CD4-positive, alpha-beta T cell treated with Interleukin-15 for 4 hours (primary cell): ENCODE measurements around the gene OLIG1.

ENCODE experiments used
- DNase-seq: peaks from one replicate; pipeline ENCODE4 v3.0.0-alpha.2; 2020; ENCODE audit warnings: low spot score

OLIG1 gene

DNA sequence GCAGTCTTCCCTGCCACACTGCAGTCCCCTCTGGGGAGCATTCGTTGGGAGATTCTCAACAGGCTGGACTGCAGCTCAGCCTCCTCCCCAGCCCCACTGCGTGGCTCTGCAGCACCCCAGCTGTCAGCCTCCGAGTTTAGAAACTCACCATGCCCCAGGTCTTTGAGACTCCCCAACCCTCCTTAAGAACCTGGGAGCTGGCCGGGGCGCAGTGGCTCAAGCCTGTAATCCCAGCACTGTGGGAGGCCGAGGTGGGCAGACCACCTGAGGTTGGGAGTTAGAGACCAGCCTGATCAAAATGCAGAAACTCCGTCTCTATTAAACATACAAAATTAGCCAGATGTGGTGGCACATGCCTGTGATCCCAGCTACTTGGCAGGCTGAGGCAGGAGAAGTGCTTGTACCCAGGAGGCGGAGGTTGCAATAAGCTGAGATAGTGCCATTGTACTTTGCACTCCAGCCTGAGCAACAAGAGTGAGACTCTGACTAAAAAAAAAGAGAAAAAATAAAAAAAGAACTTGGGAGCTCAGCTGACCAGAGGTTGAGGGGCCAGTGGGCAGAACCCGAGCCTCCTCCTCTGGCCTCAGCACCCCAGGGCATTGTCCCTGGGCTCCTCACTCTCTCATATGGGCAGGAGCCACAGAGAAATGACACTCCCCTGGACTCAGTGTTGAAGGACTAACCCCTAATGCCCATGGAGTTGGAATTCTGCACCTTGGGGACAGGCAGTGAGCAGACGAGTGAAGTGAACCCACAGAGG lies 38.6 kb upstream of the OLIG1 start:
- DNase-seq = no peak

DNA sequence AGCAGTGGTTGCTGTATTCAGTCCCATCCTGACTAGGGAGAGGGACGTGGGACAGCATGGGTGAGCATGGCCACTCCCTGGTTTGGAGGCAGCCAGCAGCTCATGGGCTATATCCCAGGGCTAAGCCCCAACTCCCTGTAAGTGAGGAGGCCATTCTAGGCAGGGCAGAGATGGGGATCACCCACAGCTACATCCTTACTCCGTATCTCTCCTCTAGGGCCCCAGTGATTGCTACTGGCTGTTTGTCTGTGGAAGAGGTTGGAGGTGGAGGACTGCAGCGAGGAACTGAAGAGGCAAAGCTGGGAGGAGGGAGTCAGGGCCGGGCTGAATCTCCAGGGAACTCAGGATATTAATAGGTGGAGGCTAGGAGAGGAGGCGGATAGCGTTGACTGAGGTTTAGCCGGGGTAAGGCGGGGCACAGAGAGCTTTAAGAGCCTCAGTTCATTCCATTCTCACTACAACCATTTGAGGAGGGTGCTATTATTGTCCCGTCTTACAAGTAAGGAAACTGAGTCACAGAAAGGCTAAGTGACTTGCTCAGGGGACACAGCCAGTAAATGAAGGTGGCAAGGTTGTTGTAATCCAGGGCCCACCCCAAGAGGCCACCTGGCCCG lies 37.4 kb upstream of the OLIG1 start:
- DNase-seq = no peak

DNA sequence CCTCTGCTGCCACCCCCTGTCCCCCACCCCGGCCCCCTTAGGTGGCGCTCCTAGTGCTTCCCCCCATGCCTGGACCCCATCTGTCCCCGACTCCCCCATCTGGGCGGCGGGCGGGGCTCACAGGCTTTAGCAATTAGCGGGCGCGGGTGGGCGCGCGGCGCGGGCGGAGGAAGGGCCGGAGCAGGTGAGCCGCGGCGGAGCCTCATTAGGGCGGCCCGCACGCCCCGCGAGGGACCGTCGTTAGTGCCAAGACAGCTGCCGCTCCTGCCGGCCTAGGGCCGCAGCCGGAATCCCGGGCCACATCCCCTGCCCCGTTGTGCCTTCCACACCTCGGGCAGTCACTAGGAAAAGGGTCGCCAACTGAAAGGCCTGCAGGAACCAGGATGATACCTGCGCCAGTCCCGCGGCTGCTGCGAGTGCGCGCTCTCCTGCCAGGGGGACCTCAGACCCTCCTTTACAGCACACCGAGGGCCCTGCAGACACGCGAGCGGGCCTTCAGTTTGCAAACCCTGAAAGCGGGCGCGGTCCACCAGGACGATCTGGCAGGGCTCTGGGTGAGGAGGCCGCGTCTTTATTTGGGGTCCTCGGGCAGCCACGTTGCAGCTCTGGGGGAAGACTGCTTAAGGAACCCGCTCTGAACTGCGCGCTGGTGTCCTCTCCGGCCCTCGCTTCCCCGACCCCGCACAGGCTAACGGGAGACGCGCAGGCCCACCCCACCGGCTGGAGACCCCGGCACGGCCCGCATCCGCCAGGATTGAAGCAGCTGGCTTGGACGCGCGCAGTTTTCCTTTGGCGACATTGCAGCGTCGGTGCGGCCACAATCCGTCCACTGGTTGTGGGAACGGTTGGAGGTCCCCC lies 36.6 kb upstream of the OLIG1 start:
- DNase-seq = no peak

DNA sequence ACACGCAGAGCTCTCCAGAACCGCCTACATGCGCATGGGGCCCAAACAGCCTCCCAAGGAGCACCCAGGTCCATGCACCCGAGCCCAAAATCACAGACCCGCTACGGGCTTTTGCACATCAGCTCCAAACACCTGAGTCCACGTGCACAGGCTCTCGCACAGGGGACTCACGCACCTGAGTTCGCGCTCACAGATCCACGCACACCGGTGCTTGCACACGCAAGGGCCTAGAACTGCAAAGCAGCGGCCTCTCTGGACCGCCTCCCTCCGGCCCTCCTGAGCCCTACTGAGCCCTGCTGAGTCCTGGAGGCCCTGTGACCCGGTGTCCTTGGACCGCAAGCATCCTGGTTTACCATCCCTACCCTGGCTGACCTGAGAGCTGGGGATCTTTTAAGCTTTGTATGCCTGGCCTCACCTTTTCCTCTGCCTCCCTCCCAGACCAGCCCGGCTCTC lies 36.0 kb upstream of the OLIG1 start:
- DNase-seq = no peak

DNA sequence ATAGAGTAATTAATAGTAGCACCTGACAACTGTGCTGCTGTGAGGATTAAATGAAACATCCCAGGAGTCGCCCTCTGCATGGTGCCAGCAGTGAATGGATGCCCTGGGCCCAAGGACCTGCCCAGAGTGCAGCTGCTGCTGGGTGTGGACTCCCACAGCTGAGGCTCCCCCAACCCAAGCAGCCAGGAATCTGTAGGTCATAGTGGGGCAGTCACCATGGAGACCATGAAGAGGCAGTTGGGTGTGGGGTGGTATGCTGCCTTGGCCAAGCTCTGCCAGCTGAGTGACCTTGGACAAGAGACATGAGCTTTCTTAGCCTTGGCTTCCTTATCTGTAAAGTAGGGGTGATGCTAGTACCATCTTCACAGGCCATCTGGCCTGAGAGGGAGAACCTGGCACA lies 34.8 kb upstream of the OLIG1 start:
- no peak for DNase-seq

DNA sequence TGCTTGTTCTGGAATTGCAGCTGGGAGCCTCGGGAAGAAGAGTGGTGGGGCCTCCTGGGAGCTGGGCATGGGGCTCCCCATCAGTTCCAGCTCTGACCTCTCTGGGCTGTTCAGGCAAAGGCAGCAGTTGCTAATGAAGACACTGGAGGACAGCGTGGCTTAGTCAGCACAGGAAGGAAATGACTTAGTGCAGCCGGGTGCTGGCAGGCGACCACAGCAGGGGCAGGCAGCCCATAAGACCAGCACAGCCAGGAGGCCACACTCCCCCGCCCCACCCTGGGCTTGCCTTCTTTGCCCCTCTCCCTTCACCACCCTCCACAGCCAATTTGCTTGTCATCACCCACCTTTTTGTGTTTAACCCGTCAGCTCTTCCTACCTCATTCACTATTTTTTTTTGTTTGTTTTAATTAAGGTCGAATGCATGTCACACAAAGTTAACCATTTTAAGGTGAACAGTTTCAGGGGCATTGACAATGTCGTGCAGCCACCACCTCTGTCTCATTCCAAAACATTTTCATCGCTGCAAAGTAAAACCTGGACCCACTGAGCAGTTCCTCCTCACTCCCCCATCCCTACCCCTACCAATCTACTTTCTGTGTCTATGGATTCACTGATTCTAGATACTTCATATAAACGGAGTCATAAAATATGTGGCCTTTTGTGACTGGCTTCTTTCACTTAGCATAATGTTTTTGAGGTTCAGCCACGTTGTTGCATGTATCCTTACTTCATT lies 33.3 kb upstream of the OLIG1 start:
- peak; percentile 37 for DNase-seq

DNA sequence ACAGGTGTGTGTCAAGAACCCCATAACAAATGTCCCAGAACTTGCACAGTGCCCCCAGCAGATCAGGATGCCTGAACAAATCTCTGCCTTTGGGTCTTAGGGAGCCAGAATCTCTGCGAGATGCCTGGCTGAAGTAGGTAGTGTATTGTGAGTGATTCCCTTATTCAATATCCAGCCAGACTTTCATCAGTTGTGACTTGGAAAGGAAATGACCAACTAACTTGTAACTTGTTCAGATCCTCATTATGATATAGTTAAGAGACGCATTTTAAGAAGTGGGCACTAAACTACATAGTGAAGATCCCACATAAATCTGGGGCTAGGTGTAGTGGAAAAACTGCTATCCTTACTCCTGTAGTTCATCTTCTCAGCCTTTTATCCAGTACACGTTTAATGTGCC lies 32.4 kb upstream of the OLIG1 start:
- DNase-seq = no peak

DNA sequence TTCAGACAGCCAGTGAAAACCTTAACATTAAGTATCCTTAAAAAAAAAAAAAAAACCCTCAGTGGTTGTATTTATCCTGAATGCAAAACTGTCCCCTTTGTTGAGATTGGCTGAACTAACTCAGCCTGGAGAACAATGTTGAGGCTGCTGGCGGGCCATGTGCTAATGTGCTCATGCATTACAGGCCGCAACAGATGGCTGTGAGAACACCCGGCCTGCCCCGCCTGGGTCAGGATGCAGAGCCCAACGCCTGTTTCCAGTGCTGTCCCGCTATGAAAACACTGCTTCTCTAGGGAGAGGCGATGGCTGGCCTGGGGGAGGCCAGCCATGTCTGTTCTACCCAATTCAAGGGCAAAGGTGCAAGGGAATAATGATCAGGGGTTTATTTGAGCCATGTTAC lies 30.4 kb upstream of the OLIG1 start:
- DNase-seq = no peak

DNA sequence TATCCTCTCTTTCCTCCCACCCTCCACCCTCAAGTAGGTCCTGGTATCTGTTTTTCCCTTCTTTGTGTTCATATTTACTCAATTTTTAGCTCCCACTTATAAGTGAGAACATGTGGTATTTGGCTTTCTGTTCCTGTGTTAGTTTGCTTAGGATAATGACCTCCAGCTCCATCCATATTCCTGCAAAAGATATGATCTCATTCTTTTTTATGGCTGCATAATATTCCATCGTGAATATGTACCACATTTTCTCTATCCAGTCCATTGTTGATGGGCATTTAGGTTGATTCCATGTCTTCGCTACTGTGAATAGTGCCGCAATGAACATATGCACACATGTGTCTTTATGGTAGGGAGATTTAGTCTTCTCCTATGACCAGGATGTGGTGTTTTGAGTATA lies 29.7 kb upstream of the OLIG1 start:
- DNase-seq = no peak

DNA sequence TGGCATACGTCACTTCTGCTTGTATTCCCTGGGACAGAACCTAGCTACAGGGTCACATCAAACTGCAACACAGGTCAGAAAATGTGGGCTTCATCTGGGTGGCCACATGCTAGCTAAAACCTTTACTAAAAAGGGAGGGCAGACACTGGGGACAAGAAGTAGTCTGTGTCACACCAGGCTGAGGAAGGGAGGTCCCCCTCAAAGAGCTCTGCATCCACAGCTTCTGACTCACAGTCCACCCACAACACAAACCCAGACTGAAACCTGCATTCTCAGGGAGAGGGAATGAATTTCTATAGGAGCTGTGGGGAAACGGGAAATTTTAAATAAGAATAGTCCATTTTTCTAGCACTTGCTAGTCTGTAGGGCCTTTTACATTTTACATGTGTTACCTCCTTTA lies 28.0 kb upstream of the OLIG1 start:
- no peak for DNase-seq

DNA sequence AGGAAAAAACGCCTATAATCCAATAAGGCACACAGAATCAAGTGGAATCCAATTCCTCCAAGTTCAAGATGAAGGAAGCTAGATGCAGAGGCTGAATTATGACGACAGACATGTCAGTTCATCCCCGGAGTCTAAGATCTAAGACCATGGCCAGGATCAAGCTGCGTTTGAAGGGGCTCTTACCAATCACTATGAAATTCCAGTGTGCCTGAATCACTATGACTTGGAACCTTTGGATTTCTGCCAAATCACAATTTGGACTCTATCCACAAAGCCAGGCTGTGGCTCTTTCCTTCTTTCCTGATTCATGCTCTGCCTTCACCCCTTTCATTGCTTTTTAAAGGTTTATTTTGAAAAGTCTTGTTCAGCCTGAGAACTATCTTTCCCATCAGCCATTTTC lies 27.1 kb upstream of the OLIG1 start:
- DNase-seq = no peak

DNA sequence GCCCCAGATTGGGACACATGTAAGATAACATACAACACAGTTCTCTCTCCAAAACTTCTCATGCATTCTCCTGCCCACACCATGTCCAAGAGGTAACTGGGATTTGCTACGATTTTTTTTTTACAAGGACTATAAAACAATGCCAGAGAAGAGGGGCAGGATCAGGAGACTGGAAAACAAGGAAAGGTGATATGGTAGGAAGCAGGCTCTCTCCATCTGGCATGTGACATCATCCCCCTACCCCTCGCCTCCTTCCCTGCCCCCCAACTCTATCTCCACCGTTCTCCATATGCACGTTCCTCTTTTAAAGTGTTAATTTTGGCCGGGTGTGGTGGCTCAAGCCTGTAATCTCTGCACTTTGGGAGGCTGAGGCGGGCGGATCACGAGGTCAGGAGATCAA lies 23.5 kb upstream of the OLIG1 start:
- no peak for DNase-seq

DNA sequence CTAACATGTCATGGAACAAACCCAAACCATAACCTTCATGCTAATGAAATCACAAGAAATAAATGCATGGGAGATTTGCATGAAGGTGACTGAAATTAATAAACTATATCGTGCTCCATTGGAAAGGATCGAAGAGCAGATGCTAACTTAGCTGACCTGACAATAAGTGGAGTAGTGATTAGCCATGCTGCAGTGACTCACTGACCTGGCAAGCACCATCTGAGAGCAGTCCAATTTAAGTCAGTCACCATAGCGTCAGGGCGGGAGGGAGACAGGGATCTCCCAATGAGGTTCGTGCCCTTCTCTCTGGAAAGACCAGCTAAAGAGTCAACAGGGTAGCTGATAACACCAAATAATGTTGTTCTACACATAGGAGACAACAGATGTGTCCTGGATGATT lies 22.7 kb upstream of the OLIG1 start:
- DNase-seq = no peak

DNA sequence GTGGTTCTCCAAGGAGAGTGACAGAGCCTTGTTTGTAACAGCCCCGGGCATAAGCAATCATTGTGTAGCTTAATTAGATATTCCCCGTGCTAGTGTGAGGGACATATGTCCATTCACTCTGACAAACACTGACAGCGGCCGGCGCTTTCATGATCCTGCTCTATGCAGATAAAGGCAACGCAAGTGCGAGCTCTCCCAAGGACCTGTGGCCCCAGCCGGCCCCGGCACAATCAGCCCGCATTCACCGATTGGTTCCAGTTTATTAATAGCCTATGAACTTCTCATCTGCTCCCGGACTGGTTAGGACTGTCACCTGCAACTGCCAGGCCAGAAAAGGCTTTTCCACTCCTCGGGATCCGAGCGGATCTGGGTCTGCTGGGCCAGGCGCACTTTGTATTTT lies 18.0 kb upstream of the OLIG1 start:
- no peak for DNase-seq

DNA sequence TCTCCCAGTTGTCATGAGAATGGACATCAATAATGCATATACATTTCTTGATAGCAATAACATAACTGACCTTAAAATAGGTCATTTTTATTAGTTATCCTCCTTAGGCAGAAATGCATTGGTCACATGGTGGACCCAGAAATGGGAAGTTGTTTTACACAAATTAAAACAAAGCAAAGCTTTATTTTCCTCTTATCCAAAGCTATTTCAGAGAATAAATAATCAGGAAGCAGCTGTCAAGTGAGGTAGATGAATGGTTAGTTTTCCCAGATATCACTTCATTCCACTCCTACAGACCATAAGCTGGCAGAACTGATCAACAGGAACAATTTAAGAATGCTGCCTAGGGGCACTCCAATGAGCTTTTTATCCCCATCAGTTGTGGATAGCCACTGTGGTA lies 16.0 kb upstream of the OLIG1 start:
- DNase-seq = no peak

DNA sequence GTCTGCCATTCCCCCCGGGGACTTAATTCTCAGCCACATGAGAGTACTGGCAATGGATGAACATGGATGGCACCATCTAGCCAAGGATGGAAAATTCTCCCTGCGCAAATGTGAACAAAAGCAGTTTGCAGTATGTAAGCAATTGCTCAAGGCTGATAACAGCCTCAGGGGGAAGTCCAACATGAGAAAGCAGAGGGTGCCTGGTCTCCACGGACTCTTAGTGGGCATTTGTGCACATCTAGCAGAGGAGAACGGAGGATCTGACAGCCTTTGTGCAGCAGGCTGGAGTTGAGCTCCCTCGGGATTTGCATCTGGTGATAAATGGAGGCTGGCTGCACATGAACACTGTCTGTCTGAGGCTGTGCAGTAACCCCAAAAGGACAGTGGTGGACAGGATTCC lies 13.9 kb upstream of the OLIG1 start:
- DNase-seq = no peak

DNA sequence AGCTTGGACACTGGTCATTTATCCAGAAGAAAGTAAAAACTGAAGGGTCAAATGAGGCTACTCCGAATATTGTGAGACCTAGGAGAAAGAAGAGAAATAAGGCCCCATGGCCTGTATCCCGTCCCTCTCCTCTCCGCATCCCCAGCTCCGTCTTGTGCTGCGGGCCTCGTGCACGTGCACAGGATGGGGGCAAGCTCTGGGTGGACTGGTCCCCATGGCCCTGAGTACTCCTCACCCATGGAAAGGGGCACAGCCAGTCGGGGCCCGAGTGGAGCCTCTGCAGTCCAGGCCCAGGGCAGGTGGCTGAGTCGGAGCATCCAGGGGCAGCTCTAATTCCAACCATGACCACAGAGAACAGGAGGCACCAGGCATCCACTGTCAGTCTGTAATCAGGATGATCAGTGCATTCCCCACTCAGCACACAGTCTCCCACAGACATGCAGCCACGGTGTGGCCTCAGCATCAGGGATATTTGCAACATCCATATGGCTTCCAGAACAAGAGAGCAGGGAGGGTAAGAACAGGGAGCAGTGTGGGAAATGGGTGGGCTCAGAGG lies 12.5 kb upstream of the OLIG1 start:
- DNase-seq = no peak

DNA sequence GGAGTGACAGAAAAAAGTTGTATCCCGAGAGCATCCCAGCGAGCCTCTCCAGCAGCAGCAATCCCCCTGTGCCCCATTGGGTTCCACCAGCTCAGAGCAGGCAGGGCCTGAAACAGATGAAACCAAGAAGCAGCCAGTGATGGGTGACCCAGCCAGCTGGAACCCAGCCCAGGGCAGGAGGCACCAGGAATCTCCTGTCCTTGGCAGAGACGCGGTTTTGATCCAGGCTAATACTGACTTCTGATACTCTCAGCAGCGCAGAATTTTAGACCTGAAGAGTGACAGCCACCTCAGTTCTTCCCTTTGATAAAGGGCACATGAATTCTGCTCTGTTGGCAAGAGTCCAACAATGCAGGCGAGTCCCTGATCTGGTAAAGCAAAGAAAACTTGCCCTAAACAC lies 11.4 kb upstream of the OLIG1 start:
- DNase-seq = no peak

DNA sequence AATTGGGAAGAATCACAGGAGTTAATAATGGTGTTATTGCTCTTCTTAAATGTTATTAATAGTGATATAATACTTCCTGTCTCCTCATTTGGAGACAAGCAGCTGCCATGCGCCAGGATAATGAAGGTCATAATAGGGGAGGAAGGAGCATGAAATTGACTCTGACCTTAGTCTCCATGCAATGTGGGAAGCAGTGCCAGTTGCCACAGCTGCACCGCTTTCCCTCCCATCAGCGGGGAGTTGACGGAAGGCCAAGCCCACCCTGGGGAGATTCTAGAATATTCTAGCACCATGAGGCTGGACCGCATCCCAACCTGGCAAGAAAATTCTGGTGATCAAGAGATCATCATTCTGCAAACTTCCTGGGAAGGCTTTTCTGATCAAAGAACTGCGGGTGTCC lies 11.0 kb upstream of the OLIG1 start:
- no peak for DNase-seq

DNA sequence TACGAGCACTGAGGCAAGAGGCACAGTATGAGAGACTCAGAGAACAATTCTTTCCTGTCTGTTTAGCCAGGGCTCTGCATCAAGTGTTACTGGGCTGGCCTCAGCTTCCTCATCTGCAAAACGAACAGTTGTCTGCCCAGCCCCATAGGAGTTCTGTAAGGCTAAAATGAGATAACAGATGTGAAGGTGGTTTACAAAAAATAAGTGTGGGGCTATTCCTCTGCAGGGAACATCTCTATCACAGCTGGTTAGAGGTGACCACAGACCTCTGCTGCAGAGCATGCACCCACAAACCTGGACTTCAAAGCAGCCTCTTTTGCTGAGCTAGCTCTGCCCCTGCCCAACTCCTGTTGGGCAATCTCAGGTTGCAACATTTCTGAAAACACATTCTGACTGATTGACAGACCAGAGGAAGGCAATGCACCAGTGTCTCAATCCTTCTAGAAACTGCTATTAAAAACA lies 10.5 kb upstream of the OLIG1 start:
- no peak for DNase-seq

DNA sequence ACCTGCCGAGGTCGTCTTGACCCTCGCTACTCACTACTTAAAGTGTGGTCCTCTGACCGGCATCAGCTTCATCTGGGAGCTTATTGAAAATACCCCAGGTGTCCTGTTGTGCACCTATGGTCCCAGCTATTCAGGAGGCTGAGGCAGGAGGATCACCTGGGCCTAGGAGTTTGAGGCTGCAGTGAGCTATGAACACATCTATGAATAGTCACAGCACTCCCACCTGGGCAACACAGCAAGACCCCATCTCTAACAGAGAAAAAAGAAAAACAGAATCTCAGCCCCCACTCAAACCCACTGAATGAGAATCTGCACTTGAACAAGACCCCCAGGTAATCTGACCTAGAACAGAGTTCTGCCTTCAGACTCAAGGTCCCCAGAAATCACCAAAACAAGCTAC lies 8.7 kb upstream of the OLIG1 start:
- DNase-seq = no peak

DNA sequence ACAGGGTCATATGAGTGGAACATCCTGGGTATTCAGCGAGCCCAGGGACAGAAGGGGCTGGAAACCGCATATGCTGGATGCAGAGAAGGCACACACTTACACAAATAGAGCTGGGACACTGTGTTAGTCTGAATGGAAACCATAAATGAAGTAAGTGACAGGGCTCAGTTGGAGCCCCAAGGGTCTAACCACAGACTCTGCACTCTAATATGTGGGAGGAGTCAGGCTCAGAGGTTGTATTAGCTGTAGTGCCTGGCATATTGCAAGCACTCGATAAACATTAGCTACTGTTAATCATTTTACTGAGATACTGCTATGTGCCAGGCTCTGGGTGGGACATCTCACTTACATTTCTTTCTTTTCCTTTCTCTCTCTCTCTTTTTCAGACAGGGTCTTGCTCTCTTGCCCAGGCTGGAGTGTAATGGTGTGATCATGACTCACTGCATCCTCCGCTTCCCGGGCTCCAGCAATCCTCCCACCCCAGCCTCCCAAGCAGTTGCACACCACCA lies 6.5 kb upstream of the OLIG1 start:
- no peak for DNase-seq
